ENCODE data around the gene ZDHHC12.

ZDHHC12 gene

GRCh38 chr9:128771745-128772519 is 48.0 kb upstream of the ZDHHC12 start, which contains the start of gene ZER1 (continued):
- TF ChIP-seq ZNF488 (tag by site-specific recombination; IDR thresholded peaks at IDR 0.05) (no peak), OVOL3 (tag by site-specific recombination; IDR thresholded peaks at IDR 0.05) (peak; percentile 62; the same call in 1 of the 2 replicates), MEIS1 (CRISPR knock-in tag; IDR thresholded peaks at IDR 0.05; ENCODE audit: borderline replicate concordance) (no peak), ZNF23 (tag by site-specific recombination; IDR thresholded peaks at IDR 0.05; ENCODE audit: borderline replicate concordance) (no peak), REST (tag by site-specific recombination; IDR thresholded peaks at IDR 0.05) (0 out of 2 replicates have a peak, but pooled peaks have one; percentile 19), ZXDB (tag by site-specific recombination; IDR thresholded peaks at IDR 0.05) (peak; percentile 91), ZNF324 (tag by site-specific recombination; IDR thresholded peaks at IDR 0.05) (peak; percentile 94), ZNF518A (tag by site-specific recombination; conservative IDR thresholded peaks at IDR 0.05; ENCODE audit: low read depth) (peak; percentile 74), ZFP41 (tag by site-specific recombination; IDR thresholded peaks at IDR 0.05; ENCODE audit: borderline replicate concordance) (no peak), MZF1 (tag by site-specific recombination; IDR thresholded peaks at IDR 0.05; ENCODE audit: borderline replicate concordance) (no peak), ZNF555 (tag by site-specific recombination; conservative IDR thresholded peaks at IDR 0.05) (no peak), ZNF449 (tag by site-specific recombination; IDR thresholded peaks at IDR 0.05) (peak; percentile 81), ZNF623 (tag by site-specific recombination; IDR thresholded peaks at IDR 0.05) (peak; percentile 32; the same call in 1 of the 2 replicates), ZNF146 (tag by site-specific recombination; IDR thresholded peaks at IDR 0.05) (peak; percentile 64; the same call in 1 of the 2 replicates), ZNF223 (tag by site-specific recombination; IDR thresholded peaks at IDR 0.05) (no peak), ZNF341 (tag by site-specific recombination; IDR thresholded peaks at IDR 0.05; ENCODE audit: low read depth) (peak; percentile 24; the same call in 1 of the 2 replicates), YY2 (tag by site-specific recombination; IDR thresholded peaks at IDR 0.05) (peak; percentile 71), ZSCAN16 (tag by site-specific recombination; IDR thresholded peaks at IDR 0.05) (no peak), ZNF391 (tag by site-specific recombination; IDR thresholded peaks at IDR 0.05; ENCODE audit: borderline replicate concordance, low read depth) (peak; percentile 93), ZNF362 (tag by site-specific recombination; IDR thresholded peaks at IDR 0.05) (no peak), ZSCAN23 (tag by site-specific recombination; IDR thresholded peaks at IDR 0.05) (peak; percentile 69; the same call in 1 of the 2 replicates), ZNF558 (tag by site-specific recombination; IDR thresholded peaks at IDR 0.05) (no peak), ZBTB20 (tag by site-specific recombination; IDR thresholded peaks at IDR 0.05) (peak; percentile 74; the same call in 1 of the 2 replicates), ZNF37A (tag by site-specific recombination; IDR thresholded peaks at IDR 0.05) (0 out of 2 replicates have a peak, but pooled peaks have one; percentile 55), ZNF184 (tag by site-specific recombination; IDR thresholded peaks at IDR 0.05) (peak; percentile 66; the same call in 1 of the 2 replicates), ZNF704 (tag by site-specific recombination; IDR thresholded peaks at IDR 0.05) (0 out of 2 replicates have a peak, but pooled peaks have one; percentile 39)

Data from HEK293 (cell line).